Transverse colon (tissue), 4 donors: ENCODE results near the gene ADNP. TPM values are rescaled to one million over a fixed set of nuclear protein-coding genes. Genes with fewer than 3 reads are reported as not detected.

Experiments
- DNase-seq: peaks from one replicate; pipeline ENCODE4 v3.0.0-alpha.2; 2019
- H3K27ac ChIP-seq, 4 donors: fragments of 200-600 bp; sonication (generic); 2 replicates each; pipeline ENCODE4 v1.5.1; 2016 to 2018; ENCODE audit warnings: inconsistent platforms in 4 of 4
- H3K27me3 ChIP-seq: fragments of 200-600 bp; sonication (generic); 2 replicates; pipeline ENCODE4 v1.5.1; 2017; ENCODE audit warnings: inconsistent platforms
- H3K36me3 ChIP-seq, 4 donors: fragments of 200-600 bp; sonication (generic); 2 replicates each; pipeline ENCODE4 v1.5.1; 2017 to 2019; ENCODE audit warnings: inconsistent platforms in 4 of 4
- H3K4me1 ChIP-seq, 4 donors: fragments of 200-600 bp; sonication (generic); 2 replicates each; pipeline ENCODE4 v1.5.1; 2017 to 2020; ENCODE audit warnings: inconsistent platforms in 4 of 4
- H3K4me3 ChIP-seq, 4 donors: fragments of 200-600 bp; sonication (generic); 1 replicate in 1 of 4; 2 replicates in 3 of 4; pipeline versions ENCODE4 v1.5.1 to v1.6.1; 2017 to 2019; ENCODE audit warnings: inconsistent platforms in 4 of 4
- H3K9me3 ChIP-seq, 2 donors: fragments of 200-600 bp; sonication (generic); 2 replicates each; pipeline ENCODE4 v1.5.1; 2017 to 2019; ENCODE audit warnings: inconsistent platforms in 2 of 2
- EP300 ChIP-seq: sonication (generic); formaldehyde crosslinking; IDR thresholded peaks from one replicate; pipeline ENCODE4 v1.6.1; 2017; ENCODE audit warnings: antibody characterized with exemption, low read depth
- POLR2A ChIP-seq: fragments of 450-650 bp; IDR thresholded peaks from one replicate; pipeline ENCODE4 v1.6.1; 2016; ENCODE audit warnings: antibody characterized with exemption, mild to moderate bottlenecking, moderate library complexity
- POLR2AphosphoS5 ChIP-seq, 3 donors: sonication (generic); formaldehyde crosslinking; IDR thresholded peaks; one replicate each; pipeline ENCODE4 v1.6.1; 2016; ENCODE audit warnings: antibody characterized with exemption in 3 of 3
- WGBS, 2 donors: methylation state at CpG; one replicate each; pipeline ENCODE4 v1.1.5; 2018; ENCODE audit warnings: low coverage in 1 of 2; 5-methylcytosine and 5-hydroxymethylcytosine counted together
- in situ Hi-C, 4 donors: fragments of 200-750 bp; cut with MboI; loops; one replicate each; pipeline versions ENCODE4 v1.15.0 to v1.15.1; 2017; ENCODE audit warnings: low sequenced_read_pairs in 3 of 4, low pct_ligation_motif_present in 1 of 4, low pct_unique_long_range_greater_than_20kb in 1 of 4
- intact Hi-C: fragments of 100-400 bp; cut with DNase I; formaldehyde crosslinking; loops from one replicate; pipeline ENCODE4 v1.15.1; 2023; ENCODE audit warnings: low total_unique reads
- total RNA-seq, 4 donors: library from RNA; depleted of rRNA; stranded (reverse); fragments of >200 nt; gene quantifications; one replicate each; pipeline ENCODE4 v1.1.0, GENCODE V29; 2016
- TF ChIP-seq, protein P1 (sequence below), 5 experiments: fragments of 200-600 bp in 3 of 5; fragments of 450-650 bp in 2 of 5; sonication (generic) in 3 of 5; IDR thresholded peaks; 1 replicate in 2 of 5; 2 replicates in 3 of 5; pipeline ENCODE4 v1.5.1; 2016 to 2017; ENCODE audit warnings: antibody characterized with exemption in 5 of 5, inconsistent platforms in 3 of 5, mild to moderate bottlenecking in 2 of 5, moderate library complexity in 1 of 5

ADNP gene
- total RNA-seq, 4 donors from 2014 or later = 34.8 to 65.7 (median 42.5) TPM

DNA sequence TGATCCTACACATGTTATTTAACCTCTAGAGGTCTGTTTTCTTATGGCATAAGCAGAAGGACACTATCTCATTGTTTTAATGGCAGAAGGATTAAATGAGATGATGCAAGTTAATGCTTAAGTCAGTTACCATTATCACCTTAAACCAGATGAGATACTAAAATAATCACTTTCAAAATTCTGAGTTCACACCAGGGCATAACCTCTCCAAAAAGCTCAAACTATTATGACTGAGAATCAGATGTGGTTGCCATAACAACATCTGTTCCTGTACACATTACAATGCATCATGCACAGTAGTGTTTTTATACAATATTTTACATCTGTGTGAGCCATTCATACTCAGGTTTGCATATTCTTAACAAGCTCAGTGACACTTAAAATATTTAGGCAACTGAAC, 10.2 kb downstream of the ADNP start:
- no peak for DNase-seq
- H3K27me3 ChIP-seq = no peaks in the 10 kb centered on the region
- H3K4me3 ChIP-seq = no peak overlapping the region
- no peaks in the 10 kb centered on the region for H3K36me3 ChIP-seq
- in situ Hi-C loops = no loop called here
- H3K4me1 ChIP-seq = peaks cover 20 to 93% (median 44%) of the 10 kb centered on the region in 4 donors
- no peaks in the 10 kb centered on the region for H3K9me3 ChIP-seq
- no peak overlapping the region for H3K27ac ChIP-seq
- intact Hi-C loops = no loop called here
- TF ChIP-seq POLR2A (no peak), POLR2AphosphoS5 (IDR thresholded peaks at IDR 0.05) (no peak), EP300 (no peak)
- TF ChIP-seq, protein P1, sequence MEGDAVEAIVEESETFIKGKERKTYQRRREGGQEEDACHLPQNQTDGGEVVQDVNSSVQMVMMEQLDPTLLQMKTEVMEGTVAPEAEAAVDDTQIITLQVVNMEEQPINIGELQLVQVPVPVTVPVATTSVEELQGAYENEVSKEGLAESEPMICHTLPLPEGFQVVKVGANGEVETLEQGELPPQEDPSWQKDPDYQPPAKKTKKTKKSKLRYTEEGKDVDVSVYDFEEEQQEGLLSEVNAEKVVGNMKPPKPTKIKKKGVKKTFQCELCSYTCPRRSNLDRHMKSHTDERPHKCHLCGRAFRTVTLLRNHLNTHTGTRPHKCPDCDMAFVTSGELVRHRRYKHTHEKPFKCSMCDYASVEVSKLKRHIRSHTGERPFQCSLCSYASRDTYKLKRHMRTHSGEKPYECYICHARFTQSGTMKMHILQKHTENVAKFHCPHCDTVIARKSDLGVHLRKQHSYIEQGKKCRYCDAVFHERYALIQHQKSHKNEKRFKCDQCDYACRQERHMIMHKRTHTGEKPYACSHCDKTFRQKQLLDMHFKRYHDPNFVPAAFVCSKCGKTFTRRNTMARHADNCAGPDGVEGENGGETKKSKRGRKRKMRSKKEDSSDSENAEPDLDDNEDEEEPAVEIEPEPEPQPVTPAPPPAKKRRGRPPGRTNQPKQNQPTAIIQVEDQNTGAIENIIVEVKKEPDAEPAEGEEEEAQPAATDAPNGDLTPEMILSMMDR (IDR thresholded peaks at IDR 0.05) = no peak

DNA sequence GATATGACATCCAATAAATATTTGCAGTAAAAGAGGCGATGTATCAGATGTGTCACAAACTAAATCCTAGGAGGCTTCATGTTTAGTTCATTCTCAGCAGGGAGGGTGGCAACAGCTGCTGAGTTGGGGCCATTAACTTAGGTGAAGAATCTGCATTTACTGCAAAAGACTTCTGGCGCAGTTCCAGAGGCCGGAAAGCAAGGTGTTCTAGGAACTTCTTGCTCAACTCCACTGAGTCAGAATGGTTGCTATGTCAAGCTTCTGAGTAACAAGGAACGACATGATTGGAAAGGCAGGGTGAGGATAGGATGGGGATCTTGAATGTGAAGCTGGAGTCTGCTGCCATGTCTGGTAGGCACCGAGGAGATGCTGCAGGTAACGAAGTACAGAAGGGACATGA, 11.7 kb downstream of the ADNP start:
- intact Hi-C loops (no loop called here), in situ Hi-C loops (no loop called here)
- Histone ChIP-seq H3K36me3 (no peaks in the 10 kb centered on the region), H3K9me3 (no peaks in the 10 kb centered on the region), H3K27ac (peak overlapping the region in 1 of 4 donors; percentile 14), H3K4me3 (no peak overlapping the region), H3K4me1 (peaks cover 22 to 93% (median 55%) of the 10 kb centered on the region in 4 donors), H3K27me3 (no peaks in the 10 kb centered on the region)
- 66 to 76% methylated on average over 5 to 6 of the region's 6 CpGs for WGBS, 2 donors
- peak; percentile 35 for DNase-seq
- TF ChIP-seq, protein P1 (IDR thresholded peaks at IDR 0.05) = no peak
- TF ChIP-seq POLR2AphosphoS5 (IDR thresholded peaks at IDR 0.05) = no peak
- no peak for TF ChIP-seq POLR2A
- TF ChIP-seq EP300 = no peak

DNA sequence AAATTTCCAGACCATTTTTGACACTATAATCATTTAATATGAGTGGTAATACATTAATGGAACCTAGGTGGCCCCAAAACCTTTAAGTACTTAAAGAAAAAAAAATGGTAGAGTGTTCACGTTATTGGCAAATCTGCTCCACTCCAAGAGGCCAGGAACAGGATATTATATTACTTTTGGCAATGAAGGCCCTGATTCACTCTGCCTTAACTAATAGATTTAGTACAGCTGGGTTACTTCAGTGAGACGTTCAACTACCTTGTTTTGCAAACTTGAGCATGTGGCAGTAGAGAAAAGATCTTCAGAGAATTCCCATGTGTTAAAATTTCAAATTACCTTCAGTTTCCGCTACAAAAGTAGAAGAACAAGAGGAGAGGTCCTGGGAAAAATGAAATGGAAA, 12.8 kb downstream of the ADNP start:
- in situ Hi-C loops (no loop called here), intact Hi-C loops (no loop called here)
- no peaks in the 10 kb centered on the region for H3K9me3 ChIP-seq
- peaks cover 22 to 92% (median 53%) of the 10 kb centered on the region in 4 donors for H3K4me1 ChIP-seq
- no peak for DNase-seq
- no peak overlapping the region for H3K4me3 ChIP-seq
- TF ChIP-seq POLR2AphosphoS5 (IDR thresholded peaks at IDR 0.05) (peak in 1 of 3 donors; percentile 12), EP300 (no peak)
- WGBS, 2 donors = 58 to 62% methylated on average over 3 of the region's 3 CpGs
- H3K36me3 ChIP-seq = no peaks in the 10 kb centered on the region
- H3K27me3 ChIP-seq = no peaks in the 10 kb centered on the region
- no peak overlapping the region for H3K27ac ChIP-seq

DNA sequence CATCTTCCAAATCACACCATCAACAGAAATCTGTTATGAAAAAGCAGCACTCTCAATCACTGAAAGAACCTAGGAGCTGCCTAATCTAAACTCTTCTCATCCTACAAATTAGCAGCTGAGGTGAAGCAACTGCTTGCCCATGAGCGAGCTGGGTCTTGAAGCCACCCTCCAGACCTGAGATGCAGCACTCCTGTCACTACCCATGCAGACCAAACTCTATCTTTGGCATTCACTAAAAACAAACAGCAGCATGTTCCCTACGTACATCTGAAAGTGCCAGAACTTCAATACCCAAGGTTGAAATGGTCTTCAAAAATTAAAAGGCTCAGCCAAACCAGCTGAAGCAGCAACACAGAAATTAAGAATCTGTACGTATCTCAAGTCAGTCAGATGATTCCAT, 14.3 kb downstream of the ADNP start:
- Histone ChIP-seq H3K4me1 (peaks cover 22 to 86% (median 46%) of the 10 kb centered on the region in 4 donors), H3K4me3 (no peak overlapping the region), H3K27me3 (no peaks in the 10 kb centered on the region), H3K27ac (peak overlapping the region in 3 of 4 donors; percentile 22 to 45 (median 42)), H3K36me3 (no peaks in the 10 kb centered on the region), H3K9me3 (no peaks in the 10 kb centered on the region)
- no peak for DNase-seq
- intact Hi-C loops = no loop called here
- WGBS, 2 donors = 80 to 88% methylated on average over 2 to 3 of the region's 3 CpGs
- TF ChIP-seq, protein P1 (IDR thresholded peaks at IDR 0.05) = no peak
- TF ChIP-seq EP300 = no peak
- no peak for TF ChIP-seq POLR2AphosphoS5 (IDR thresholded peaks at IDR 0.05)
- no peak for TF ChIP-seq POLR2A
- in situ Hi-C loops = no loop called here

DNA sequence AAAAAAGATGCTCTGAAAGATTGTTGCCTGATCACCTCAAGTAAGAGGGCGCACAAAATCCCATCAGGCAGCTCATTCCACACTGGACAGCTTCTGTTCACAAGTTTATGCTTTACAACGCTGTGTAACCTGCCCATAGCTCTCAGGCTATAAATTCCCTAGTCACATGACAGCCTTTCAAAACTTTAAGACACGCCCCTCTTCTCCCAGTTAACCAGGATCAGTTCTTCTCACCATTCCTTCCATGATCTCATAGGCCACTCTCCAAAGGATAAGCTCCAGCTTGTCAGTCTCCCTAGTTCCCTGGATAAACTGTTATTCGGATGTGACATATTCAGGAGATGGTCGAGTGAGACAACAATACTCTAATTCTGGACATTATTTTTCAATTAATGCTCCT, 15.0 kb downstream of the ADNP start:
- DNase-seq = no peak
- H3K4me3 ChIP-seq = no peak overlapping the region
- H3K27me3 ChIP-seq = no peaks in the 10 kb centered on the region
- H3K9me3 ChIP-seq = no peaks in the 10 kb centered on the region
- in situ Hi-C loops = no loop called here
- WGBS, 2 donors = 38 to 39% methylated on average over 5 of the region's 5 CpGs
- H3K36me3 ChIP-seq = no peaks in the 10 kb centered on the region
- H3K4me1 ChIP-seq = peaks cover 22 to 86% (median 45%) of the 10 kb centered on the region in 4 donors
- TF ChIP-seq, protein P1 (IDR thresholded peaks at IDR 0.05) = no peak
- TF ChIP-seq POLR2AphosphoS5 (IDR thresholded peaks at IDR 0.05) = peak in 1 of 3 donors; percentile 11
- no peak for TF ChIP-seq EP300
- TF ChIP-seq POLR2A = no peak
- intact Hi-C loops = no loop called here
- peak overlapping the region in 3 of 4 donors; percentile 22 to 45 (median 42) for H3K27ac ChIP-seq
